Activated CD8-positive, alpha-beta memory T cell treated with anti-CD3 and anti-CD28 coated beads for 24 hours (primary cell): ENCODE data around the gene KCTD14.
"Not testable (repeated sequence)": the region's sequence is repeated elsewhere in the genome, so short reads cannot be mapped to it uniquely, and the experiment has no call there.

Source experiments
- DNase-seq: peaks from one replicate; pipeline ENCODE4 v3.0.0-alpha.2; 2020

The KCTD14 gene, protein sequence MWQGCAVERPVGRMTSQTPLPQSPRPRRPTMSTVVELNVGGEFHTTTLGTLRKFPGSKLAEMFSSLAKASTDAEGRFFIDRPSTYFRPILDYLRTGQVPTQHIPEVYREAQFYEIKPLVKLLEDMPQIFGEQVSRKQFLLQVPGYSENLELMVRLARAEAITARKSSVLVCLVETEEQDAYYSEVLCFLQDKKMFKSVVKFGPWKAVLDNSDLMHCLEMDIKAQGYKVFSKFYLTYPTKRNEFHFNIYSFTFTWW

DNA sequence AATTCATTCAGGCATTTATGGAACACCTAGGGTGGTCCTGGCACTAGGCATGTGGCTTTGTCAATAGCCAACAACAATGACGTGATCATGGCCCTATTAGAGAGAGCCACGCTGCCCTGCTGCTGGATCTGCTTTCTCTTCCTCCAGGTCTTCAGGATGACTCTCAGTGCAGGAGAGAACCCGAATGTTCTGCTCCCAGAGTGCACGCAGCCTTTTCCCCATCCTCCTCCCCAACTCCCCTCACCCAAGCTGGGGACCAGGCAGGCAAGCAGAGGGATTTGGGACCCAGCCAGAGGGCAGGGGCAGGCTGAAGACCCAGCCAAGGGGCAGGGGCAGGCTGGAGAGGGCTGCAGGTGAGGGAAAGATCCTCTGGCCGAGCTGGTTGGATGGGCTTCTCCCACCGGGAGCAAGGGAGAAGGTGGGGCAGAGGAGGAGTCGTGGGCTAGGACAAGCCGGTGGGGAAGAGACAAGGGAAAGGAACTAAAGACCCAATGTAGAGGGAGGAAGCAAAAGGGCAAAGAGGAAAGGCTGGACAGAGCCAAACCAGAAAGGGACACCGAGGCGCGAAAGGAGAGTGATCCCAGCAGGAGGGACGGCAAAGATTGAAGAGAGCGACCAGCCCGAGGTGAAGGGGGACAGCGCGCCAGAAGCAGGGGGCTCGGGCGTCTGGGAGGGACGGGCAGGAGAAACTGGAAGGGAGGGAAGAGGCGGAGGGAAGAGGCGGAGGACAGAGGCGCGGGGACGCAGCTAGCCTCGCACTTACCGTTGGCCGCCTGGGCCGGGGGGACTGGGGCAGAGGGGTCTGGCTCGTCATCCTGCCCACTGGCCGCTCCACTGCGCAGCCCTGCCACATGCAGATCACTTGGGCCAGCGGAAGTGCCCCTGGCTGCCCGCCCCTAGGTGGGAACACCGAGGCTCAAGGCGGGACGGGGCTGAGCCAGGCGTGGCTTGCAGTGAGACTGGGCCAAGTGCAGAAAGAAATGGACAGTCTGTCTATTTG, at the start of gene KCTD14:
TSS of gene KCTD14 (minus strand) at position 880 of the 1,000 bp plus-strand sequence. CDS start at position 853, 27 bp downstream.
- no peak for DNase-seq

DNA sequence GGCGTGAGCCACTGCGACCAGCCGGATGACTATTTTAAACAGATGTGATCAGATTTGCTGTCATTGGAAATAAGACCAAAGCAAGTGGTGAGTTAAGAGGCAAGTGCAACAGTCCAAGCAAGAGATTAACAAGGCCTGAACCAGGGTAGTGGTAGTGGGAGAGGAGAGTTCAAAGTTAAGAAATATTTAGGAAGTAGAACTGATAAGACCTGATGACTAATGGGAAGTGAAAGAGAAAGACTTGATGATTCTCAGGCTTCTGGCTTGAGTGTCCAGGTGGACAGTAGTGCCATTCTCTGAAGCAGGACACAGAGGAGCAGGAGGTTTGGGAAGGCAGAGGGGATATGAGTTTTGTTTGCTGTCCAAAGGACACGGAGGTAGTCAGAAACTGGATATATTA, 49.4 kb upstream of the KCTD14 start:
- DNase-seq: no peak

DNA sequence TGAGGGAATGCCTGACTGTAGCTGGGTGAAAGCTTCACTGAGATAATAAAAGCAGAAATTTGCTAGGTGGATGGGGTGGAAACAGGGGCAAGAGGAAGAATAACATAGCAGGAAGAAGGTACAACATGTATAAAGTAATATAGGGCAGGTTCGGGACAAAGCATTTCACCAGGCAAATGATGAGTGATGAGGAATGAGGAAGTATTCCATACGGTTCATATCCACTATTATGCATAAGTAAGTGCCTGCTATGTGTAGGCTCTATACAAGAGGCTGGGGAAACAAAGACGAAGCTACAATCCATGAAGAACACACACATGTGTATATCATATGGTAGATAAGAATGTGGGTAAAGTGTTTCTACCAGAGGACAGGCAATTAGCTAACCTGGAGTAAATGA, 48.6 kb upstream of the KCTD14 start:
- DNase-seq: no peak

DNA sequence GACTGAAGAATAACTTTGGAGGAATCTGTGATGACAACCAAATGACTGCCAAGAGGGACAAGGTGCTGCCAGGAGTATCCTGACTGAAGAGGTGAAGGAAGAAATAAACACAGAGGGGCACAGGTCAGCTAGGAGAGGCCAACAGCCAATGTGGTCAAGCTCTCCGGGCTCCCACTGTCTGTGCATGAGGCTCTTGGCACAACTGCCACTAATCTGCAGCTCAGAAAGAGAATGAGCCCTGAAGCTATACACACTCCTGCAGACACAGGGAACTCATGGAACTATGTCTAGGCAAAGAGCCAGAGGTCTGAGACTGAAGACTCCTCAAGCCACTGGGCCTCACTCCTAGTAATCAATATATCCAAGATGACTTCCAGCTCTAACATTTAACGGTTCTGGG, 47.5 kb upstream of the KCTD14 start:
- DNase-seq: no peak

DNA sequence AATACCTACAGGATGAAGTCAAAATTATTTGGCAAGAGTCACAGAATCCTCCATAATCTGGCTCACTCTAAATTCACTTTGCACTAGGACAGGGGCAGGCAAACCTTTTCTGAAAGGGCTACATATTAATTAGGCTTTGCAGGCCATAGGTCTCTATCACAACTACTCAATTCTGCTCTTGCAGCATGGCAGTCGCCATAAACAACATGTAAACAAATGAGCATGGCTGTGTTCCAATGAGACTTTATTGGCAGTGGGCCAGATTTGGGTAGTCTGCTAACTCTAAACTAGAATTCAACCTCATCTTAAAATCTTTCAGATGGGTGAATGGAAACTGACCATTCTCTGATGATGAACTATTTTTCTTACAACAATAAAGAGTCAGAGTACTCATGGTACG, 46.4 kb upstream of the KCTD14 start:
- no peak for DNase-seq

DNA sequence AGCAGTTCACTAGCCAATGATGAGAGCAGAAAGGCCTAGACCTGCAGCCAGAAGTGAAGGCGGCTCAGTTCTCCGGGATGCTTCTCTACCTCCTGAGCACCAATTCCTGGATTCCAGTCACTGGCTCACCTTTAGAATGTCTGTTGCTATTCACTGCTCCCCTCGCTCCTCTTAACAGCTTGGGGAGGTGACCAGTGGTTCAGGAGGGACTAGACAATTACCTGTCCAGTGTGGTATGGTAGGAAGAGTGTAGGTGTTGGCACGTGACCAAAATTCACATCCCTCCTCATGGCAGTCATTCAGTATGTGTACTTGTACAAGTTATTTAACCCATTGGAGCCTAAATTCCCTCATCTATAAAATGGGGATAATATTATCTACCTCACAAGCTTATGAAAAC, 44.6 kb upstream of the KCTD14 start:
- DNase-seq: no peak

DNA sequence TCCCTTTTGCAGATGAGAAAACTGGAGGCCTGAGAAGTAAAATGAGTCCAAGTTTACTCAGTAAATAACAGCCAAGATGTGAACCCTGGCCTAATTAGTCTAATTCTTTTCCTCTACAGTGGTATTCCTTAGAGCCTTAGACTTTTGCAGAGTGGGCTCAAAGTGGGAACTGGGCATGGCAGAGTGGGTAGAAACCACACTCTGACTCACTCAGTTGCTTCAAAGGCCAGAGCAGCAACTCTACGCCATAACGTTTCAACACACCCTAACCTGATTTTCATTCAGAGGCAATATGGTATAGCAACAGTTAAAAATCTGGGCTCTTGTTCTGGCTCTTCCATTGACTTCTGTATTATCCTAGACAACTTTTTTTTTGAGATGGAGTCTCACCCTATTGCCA, 43.4 kb upstream of the KCTD14 start:
- no peak for DNase-seq

DNA sequence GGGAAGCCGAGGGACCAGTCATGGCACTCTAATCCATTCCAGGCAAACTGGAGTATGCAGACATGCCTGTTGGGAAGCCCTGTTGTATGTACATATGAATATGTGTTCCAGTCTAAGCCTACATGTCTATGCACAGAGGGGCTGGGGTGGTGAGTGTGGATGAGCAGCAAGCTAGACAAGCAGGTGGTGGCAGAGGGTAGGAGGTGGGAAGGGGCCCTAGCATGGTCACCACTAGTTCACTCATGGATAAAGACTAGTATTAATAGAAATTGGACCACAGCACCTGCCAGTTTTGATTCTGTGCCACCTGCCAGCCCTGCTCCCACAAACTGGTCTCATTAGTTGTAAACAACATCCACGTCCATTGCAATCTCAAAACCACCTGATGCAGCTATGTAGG, 42.1 kb upstream of the KCTD14 start:
- DNase-seq: no peak

DNA sequence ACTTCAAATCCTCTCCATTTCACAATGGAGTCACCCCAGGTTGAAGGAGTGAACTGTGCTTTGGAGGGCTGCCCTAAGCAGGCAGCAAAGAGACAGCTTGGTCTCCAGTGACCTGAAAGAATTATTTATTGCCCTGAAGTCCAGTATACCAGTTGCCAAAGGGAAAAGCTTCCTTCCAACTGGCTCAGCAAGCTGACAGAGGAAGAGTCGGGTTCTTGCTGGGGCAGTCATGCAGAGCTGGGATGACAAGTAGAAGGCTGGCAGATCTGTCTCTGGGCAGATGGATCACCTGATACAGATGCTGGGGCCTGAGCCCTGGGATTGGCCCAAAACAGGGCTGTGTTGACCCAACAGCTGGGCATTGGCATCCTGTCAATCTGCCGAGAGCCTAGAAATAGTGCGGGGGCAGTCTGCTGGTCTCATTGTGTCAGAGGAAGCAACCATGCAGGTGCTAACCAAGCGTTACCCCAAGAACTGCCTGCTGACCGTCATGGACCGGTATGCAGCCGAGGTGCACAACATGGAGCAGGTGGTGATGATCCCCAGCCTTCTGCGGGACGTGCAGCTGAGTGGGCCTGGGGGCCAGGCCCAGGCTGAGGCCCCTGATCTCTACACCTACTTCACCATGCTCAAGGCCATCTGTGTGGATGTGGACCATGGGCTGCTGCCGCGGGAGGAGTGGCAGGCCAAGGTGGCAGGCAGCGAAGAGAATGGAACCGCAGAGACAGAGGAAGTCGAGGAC, 40.5 kb upstream of the KCTD14 start, which contains the start of gene THRSP:
TSS of gene THRSP (plus strand) at position 422 of the 742 bp plus-strand sequence. CDS start at position 443, 21 bp downstream.
- no peak for DNase-seq

DNA sequence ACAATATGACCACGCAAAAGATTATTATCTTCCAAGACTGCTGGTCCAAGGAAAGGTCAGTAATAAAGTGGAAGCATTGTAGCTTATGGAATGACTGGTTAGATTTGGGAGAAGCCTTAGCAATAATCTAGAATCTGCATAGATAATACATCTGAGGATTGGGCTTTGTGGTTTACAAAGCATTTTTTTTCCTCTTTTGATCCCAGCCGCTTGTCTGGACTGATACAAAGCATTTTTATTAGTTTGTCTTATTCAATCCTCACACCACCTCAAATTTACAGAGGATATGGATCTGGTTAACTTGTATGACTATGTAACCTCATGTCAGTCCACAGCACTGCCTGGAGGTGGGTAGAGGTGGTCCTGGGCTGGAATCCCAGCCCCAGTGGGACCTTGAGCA, 39.6 kb upstream of the KCTD14 start:
- no peak for DNase-seq

DNA sequence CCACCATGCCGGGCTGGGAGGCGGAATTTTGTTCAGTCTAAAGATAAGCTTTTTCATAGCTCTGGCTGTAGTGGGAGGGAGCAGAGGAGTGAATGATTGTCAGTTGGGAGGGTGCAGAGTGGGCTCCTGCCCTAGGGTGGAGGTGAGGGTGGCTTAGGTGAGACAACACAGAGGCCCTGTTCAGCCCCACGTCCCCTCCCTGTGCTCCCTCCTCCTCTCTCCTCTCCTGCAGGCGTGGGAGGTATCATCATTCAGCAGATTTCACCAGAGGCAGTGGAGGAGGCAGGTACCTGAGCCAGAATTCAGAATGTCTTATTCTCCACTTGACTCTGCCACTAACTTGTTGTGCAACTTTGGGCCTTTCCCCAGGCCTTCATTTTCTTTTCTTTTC, 38.8 kb upstream of the KCTD14 start:
- no peak for DNase-seq

DNA sequence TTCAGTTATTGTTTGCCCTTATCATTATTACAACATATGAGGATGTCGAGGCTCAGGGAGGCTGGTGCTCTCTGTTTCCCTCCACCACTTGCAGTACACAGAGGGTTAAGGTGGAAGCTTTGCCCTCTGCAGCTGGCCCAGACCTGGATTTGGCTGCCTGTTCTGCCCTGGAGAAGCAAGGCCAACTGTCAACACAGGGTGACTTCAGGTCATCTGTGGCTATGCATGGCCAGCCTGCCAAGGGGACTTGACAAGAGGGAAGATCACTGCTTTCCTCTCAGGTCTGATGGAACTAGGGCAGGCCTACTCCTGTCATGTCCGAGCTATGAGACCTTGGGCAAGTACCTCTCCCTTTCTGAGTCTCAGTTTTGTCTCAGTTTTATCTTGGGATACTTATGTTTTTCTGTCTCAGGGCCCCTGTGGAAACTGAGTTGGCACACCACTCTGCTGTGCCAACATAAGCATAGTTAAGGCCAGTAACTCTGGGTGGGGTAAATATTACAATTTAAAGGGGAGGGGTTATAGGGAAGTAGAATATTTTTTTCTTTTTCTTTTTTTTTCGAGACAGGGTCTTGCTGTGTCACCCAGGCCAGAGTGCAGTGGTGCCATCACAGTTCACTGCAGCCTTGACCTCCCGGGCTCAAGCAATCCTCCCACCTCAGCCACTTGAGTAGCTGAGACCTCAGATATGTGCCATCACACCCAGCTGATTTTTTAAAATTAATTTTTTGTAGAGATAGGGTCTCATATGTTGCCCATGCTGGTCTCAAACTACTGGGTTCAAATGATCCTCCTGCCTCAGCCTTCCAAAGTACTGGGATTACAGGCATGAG, 38.2 kb upstream of the KCTD14 start:
- no peak for DNase-seq

DNA sequence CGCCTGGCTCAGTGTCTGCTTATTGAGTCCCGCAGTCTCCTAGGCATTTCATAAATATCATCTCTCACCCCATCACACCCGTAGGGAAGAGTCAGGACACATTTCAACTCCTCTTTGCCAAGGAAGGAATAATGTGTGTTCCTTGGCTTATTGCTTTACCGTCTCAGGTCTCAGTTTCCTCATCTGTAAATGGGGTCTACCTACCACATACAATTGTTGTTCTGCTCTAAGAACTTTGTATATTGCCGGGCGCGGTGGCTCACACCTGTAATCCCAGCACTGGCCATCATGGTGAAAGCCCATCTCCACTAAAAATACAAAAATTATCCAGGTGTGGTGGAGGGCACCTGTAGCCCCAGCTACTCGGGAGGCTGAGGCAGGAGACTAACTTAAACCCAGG, 37.5 kb upstream of the KCTD14 start:
- no peak for DNase-seq

DNA sequence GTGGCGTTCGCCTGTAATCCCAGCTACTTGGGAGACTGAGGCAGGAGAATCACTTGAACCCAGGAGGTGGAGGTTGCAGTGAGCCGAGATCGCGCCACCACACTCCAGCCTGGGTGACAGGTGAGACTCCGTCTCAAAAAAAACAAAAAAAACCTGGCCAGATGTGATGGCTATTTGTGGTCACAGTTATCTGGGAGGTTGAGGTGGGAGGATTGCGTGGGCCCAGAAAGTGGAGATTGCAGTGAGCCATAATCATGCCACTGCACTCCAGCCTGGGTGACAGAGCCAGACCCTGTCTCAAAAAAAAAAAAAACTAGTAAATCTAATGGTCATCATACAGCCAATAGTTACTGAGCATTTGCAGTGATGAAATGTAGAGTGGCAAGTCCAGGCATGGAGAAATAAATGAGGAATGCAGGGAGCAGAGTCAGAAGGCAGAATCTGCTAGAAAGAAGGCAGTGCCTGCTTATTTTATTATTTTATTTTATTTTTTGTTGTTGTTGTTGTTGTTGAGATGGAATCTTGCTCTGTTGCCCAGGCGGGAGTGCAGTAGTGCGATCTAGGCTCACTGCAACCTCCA, 36.8 kb upstream of the KCTD14 start:
- DNase-seq: not testable (repeated sequence)

DNA sequence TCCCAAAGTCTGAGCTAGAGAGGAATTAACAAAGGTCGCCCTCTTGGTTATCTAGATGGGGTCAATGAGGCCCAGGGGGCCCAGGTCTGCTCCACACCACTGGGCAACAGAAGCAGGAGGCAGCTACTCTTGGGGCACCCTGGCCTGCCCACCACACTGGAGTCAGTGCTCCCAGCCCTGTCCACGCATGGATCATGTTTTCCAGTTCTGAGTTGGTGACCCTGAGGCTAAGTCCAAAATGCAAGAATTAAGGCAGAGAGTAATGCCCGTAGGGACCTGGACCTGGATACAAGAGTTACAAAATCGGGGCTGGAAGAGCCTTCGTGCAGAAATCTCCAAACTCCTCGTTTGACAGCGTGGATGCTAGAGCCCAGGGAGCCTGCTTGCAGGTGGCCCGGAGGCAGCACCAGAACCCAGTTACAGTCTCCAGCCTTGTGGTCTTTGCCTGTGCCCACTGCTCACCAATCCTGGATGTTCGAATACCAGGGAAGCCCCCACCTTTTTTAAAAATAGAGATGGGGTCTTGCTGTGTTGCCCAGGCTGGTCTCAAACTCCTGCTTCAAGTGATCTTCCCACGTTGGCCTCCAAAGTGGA, 34.5 kb upstream of the KCTD14 start:
- DNase-seq: no peak

DNA sequence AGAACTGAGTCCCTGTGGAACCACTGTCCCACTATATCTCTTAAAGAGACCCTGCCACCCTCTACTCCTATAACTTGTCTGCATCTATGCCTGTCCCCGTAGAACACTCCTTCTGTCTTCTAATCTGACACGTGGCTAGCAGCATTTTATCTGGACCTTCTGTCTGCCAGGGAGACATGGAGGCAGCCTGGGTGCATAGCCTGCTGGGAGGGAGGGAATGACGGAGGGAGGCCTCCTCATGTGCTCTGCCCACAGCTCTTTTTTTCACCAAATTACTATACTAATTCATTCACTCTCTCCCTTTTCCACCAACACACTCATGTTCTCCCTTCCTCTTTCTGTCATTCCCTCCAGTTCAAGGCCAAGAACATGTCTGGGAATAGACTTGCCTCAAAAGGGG, 33.0 kb upstream of the KCTD14 start:
- DNase-seq: no peak

DNA sequence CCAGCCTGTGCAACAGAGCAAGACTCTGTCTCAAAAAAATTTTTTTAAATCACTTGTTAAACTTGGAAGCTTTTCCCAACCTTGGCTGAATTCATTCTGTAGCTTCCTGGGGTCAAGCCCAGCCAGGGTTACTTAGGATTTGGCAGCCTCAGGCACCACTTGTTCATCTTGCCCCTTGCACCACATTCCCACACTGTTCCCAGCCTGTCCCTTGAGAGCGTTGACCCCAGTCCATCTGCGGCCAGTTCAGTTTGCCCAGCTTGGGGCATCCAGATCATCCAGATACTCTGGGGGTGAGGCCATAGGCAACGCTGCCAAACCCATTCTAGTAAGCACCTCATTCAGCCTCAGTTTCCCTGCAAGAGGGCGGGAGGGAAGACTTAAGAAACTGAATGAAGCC, 31.9 kb upstream of the KCTD14 start:
- DNase-seq: no peak

DNA sequence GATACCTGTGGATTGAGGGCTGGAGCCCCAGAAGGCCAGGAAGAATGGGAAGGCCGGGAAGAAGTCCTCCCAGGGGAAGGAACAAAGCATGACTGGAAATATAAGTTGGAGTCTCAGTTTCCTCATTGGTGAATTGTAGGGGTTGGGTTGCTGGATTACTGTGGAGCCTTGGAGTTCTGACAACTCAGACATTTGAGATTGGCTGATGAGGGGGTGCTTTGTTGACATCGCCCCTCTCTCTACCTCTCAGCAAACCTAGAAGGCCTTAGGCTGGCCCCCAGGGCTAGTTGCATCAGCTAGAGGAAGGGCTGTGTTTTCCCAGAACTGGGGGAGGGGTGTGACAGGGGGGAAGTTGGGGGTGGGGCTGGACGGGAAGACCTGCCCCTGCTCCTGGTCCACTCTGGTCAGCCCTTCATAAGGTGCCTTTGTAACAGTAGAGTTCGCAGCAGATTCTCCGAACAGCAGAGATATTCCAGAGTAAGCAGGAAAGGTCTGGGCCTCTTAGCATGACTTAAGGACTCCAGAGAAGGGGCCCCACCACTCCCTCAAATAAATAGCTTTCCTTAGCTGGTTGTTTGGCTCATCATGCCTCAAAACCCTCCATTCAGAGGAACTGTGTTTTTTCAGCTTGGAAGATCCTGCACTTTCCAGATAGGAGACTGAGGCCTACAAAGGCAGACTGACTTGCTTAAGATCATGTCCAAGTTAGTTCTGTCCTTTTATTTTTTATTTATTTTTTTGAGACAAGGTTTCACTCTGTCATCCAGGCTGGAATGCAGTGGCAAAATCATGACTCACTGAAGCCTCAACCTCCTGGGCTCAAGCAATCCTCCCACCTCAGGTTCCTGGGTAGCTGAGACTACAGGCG, 28.1 kb upstream of the KCTD14 start:
- DNase-seq: no peak

DNA sequence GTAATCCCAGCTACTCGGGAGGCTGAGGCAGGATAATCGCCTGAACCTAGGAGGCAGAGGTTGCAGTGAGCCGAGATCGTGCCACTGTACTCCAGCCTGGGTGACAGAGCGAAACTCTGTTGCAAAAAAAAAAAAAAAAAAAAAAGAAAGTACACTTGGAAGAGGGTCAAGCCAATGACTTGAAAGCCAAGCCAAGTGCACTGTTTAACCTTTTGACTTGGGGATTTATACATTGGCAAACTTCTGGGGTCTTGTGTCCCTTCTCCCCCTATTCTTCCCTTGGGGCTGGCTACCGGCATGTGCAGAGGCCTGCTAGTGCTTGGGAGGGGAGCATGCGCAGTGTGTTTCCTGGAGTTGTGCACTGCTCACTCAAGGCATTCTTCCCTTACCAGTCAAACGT, 26.3 kb upstream of the KCTD14 start:
- no peak for DNase-seq

DNA sequence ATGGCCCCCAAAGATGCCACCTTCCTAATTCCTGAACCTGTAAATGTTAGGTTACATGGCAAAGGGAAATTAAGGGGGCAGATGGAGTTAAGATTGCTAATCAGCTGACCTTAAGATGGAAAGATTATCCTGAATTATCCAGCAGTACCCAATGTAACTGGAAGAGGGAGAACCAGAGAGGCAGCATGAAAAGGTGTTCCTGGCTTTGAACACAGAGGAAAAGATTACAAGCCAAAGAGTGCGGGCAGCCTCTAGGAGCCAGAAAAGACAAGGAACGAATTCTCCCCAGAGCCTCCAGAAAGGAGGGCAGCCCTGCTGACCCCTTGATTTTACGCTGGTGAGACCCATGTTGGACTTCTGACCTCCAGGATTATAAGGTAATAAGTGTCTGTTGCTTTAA, 25.5 kb upstream of the KCTD14 start:
- DNase-seq: no peak

DNA sequence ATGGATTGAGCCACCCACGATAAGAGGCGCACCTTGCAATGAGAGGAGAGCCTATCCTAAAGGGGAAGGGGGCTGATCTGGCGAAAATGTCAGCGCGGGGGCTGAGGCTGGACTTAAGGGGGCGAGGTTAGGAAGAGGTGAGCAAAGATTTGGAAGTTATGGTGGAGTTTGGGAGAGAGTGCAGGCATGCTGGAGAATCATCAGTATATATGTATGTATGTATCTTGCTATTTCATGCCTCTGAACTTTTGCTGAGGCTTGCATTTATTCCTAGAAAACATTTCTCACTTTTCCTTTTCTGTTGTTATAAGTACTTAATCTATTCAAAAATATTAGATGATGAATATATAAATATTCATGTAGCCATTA, 23.4 kb upstream of the KCTD14 start:
- DNase-seq: no peak
